RWPE2 (cell line): ENCODE results near the gene POPDC2.

ENCODE experiments used
- ATAC-seq: fragments of 200-7000 bp; cut with Tn5 transposase; 3 replicates; pipeline ENCODE4 v1.9.1; 2021; ENCODE audit warnings: low read depth
- DNase-seq: peaks from one replicate; pipeline ENCODE4 v3.0.0-alpha.2; 2020; ENCODE audit warnings: low spot score
- H3K27ac ChIP-seq: fragments of 450-650 bp; 2 replicates; pipeline ENCODE4 v1.5.1; 2017; ENCODE audit warnings: mild to moderate bottlenecking; ENCODE audit not compliant: poor library complexity, severe bottlenecking
- H3K27me3 ChIP-seq: fragments of 250-450 bp; sonication (Bioruptor Pico); 2 replicates; pipeline ENCODE4 v1.5.1; 2021; ENCODE audit warnings: mild to moderate bottlenecking, moderate library complexity; ENCODE audit not compliant: insufficient read depth, poor library complexity, severe bottlenecking
- H3K36me3 ChIP-seq: fragments of 250-450 bp; sonication (Bioruptor Pico); 2 replicates; pipeline ENCODE4 v1.5.1; 2020; ENCODE audit warnings: low read depth, mild to moderate bottlenecking, moderate library complexity
- H3K4me1 ChIP-seq: fragments of 250-450 bp; sonication (Bioruptor Pico); 2 replicates; pipeline ENCODE4 v1.5.1; 2021; ENCODE audit warnings: mild to moderate bottlenecking, moderate library complexity; ENCODE audit not compliant: insufficient read depth, poor library complexity, severe bottlenecking
- H3K4me3 ChIP-seq: fragments of 250-450 bp; sonication (Bioruptor Pico); 2 replicates; pipeline ENCODE4 v1.5.1; 2021; ENCODE audit warnings: mild to moderate bottlenecking, moderate library complexity; ENCODE audit not compliant: severe bottlenecking
- H3K9me3 ChIP-seq: fragments of 250-450 bp; sonication (Bioruptor Pico); 2 replicates; pipeline ENCODE4 v1.5.1; 2021; ENCODE audit warnings: mild to moderate bottlenecking, moderate library complexity; ENCODE audit not compliant: severe bottlenecking
- TF ChIP-seq, protein P1 (sequence below): fragments of 450-650 bp; IDR thresholded peaks from one replicate; pipeline ENCODE4 v1.5.1; 2017; ENCODE audit warnings: mild to moderate bottlenecking, moderate library complexity; ENCODE audit not compliant: poor library complexity, severe bottlenecking

POPDC2 gene

DNA sequence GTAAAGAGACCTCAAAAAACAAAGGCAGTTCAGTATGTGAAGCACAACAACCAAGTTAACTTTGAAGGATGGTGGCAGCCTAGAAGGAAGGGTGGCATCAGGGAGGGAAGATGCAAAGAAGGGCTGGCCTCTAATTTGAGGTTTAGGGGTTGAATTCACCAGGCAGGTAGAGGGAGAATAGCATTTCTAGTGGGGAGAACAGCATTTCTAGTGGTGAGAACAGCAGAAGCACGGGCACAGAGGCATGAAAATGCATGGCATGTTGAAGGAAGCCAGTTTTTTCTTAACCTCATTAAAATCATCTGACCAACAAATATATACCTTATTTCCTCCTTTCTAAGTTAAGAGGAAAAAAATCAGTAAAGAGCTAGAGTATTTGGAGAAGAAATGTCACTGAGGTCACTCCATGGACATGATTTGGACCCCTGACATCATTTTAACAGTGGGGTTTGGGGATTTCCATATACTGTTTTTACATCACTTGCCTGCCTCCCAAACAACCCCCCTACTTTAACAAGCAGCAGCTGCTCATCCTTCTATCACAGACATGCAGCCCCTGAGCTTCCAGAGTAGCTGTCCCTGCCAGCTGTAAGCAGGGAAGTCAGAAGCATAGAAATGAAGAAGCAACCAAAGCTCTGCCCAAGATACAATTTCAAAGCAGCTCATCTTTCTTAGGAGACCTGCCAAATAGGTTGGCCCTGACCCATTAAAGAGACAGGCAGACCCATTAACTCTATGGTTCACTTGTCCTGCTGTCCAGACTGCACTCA is 2.4 kb upstream of the POPDC2 start:
- Histone ChIP-seq H3K9me3 (no peaks in the 10 kb centered on the region), H3K27ac (no peak overlapping the region), H3K36me3 (no peaks in the 10 kb centered on the region), H3K27me3 (no peaks in the 10 kb centered on the region), H3K4me1 (peaks cover 16% of the 10 kb centered on the region), H3K4me3 (no peak overlapping the region)
- TF ChIP-seq, protein P1, sequence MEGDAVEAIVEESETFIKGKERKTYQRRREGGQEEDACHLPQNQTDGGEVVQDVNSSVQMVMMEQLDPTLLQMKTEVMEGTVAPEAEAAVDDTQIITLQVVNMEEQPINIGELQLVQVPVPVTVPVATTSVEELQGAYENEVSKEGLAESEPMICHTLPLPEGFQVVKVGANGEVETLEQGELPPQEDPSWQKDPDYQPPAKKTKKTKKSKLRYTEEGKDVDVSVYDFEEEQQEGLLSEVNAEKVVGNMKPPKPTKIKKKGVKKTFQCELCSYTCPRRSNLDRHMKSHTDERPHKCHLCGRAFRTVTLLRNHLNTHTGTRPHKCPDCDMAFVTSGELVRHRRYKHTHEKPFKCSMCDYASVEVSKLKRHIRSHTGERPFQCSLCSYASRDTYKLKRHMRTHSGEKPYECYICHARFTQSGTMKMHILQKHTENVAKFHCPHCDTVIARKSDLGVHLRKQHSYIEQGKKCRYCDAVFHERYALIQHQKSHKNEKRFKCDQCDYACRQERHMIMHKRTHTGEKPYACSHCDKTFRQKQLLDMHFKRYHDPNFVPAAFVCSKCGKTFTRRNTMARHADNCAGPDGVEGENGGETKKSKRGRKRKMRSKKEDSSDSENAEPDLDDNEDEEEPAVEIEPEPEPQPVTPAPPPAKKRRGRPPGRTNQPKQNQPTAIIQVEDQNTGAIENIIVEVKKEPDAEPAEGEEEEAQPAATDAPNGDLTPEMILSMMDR: no peak
- DNase-seq: no peak
- ATAC-seq: no peak; the same call in 2 of the 3 replicates

DNA sequence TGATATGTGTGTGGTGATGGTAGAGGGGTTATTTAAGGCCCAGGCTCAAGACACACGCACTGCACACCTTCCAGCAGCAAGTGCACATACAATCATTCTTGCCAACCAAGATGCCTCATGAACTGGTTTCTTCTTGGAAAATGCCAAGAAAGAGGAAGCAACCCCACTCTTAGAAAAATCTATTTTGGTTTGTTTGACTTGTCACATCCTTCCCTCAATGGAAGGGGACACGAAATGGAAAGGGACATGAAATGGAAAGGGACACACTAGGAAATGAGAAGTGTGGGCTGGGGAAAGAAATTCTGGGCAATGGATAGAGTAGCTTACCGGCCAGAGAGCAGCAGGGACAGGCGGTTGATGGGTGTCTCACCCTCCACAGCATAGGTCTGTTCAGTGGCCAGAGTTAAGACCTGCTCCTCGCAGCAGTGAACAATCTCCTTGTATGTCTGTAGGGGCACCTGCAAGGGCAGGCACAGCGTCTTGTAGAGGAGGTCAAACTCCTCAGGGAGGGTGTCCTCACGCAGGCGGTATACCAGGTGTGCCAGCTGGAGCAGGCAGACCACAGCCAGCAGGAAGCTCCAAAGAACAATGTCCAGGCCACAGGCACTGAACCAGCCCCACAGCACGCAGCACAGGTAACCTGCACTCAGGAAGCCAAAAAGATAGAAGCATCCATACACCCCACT is 640 bp downstream of the POPDC2 start:
- no peaks in the 10 kb centered on the region for H3K27me3 ChIP-seq
- ATAC-seq (no peak), DNase-seq (no peak)
- H3K4me3 ChIP-seq: no peak overlapping the region
- no peaks in the 10 kb centered on the region for H3K9me3 ChIP-seq
- peaks cover 13% of the 10 kb centered on the region for H3K4me1 ChIP-seq
- H3K36me3 ChIP-seq: no peaks in the 10 kb centered on the region
- H3K27ac ChIP-seq: no peak overlapping the region
- TF ChIP-seq, protein P1: no peak

DNA sequence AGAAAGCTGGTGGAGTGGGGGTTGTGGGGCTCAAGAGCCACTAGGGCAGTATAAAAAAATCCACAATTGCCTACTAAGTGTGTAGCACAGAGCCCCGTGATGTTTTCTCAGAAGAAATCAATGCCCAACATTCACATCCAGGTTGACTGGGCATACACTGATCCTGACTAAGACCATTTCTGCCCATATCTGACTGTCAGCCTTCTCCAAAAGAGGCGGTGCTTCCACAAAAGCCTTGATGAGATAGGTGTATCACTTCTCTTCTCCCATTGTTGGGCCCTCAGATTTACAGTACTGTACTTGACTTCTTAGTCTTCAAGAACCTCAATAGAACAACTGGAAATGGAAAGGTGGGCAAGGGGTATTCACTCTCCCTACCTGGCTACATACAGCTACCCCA is 1.4 kb downstream of the POPDC2 start:
- H3K27ac ChIP-seq: no peak overlapping the region
- ATAC-seq (no peak), DNase-seq (no peak)
- H3K36me3 ChIP-seq: no peaks in the 10 kb centered on the region
- no peak overlapping the region for H3K4me3 ChIP-seq
- H3K27me3 ChIP-seq: no peaks in the 10 kb centered on the region
- H3K9me3 ChIP-seq: no peaks in the 10 kb centered on the region
- peaks cover 6% of the 10 kb centered on the region for H3K4me1 ChIP-seq
- TF ChIP-seq, protein P1: no peak

DNA sequence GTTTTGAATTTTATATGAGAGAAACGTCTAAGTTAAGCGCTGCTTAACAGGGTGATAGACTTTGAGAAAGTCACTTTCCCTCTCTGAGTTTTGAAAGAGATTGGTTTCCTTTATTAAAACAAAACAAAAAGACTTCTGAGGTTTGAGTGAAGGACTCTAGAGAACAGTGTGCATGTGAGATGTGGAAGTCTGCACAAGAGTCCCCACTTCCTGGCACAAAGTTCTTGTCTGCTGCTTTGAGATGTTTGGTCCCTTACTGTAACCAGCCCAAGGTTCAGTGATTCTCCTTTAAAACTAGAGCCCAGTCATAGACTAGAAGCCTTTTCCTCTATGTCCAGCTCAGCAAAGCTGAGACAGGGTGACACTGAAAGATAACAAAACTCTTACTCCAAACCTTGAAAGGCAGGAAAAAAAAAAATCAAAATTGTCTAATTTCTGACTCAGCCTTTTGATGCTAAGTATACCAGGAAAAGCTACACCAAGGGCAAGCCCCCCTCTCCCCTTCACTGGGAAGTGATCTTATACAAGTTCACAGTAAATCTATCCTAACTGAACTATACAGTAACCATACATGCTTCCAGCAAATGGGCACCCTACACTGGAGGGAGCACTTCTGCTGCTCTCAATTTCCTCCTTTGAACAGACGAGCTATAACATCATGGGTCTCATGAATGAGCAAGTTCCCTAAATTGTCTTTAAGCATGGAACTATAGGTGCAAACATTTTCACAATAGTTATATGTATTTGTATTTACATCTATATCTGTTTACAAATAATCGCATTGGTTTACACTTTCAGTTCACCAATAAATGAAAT is 2.3 kb downstream of the POPDC2 start:
- Histone ChIP-seq H3K9me3 (no peaks in the 10 kb centered on the region), H3K36me3 (no peaks in the 10 kb centered on the region), H3K27ac (no peak overlapping the region), H3K4me1 (no peaks in the 10 kb centered on the region), H3K27me3 (no peaks in the 10 kb centered on the region), H3K4me3 (no peak overlapping the region)
- ATAC-seq (no peak), DNase-seq (no peak)
- TF ChIP-seq, protein P1: no peak
